NCI-H510A (cell line): ENCODE data around the gene ANP32A.
"Not testable (repeated sequence)": the region's sequence is repeated elsewhere in the genome, so short reads cannot be mapped to it uniquely, and the experiment has no call there.

Source experiments
- DNase-seq: peaks from one replicate; lab custom pipeline; 2025; lab: John Stamatoyannopoulos, UW

ANP32A gene

DNA sequence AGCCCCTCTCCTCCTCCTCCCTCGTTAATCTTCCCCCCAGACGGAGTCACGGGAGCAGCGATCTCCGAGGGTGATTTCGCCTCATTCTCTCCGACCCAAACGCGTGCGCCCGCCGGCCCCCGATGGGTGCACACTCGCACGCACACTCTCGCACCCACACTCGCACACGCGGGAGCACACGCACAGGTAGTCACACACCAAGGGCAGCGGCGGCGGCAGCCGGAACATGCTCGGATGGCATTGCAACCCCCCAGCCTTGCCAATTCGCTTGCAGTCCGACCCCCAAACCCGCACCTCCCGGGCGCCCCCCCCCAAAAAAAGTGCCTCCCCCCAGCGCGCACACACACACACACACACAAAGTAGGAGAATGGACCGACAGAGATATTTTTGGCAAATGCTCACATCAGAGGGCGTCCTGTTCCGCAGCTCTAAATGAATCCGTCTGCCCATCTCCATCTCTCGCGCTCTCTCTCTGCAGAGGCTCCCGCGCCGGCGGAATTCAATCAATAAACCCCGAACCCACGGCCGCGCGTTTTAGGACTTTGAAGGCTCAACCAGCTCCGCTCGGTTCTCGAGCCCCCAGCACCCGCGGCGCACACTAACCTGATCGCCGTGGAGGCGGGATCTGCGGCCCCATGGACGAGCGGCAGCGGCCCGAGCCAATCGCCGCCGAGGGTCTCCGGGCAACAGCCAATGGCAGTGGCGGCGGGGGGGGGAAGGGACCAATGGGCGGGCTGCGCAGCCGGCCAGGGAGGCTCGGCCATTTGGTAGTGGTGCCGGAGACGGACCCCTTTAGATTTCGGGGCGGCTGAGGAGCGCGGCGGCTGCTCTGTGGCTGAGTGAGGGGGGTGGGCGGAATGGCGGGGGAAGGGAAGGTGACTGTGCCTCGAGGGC is at the start of gene ANP32A:
Gene ANP32A (minus strand): TSS at position 601 of the 895 bp plus-strand sequence. CDS start 144 bp downstream, at position 457.
- DNase-seq, result peak; percentile 76

DNA sequence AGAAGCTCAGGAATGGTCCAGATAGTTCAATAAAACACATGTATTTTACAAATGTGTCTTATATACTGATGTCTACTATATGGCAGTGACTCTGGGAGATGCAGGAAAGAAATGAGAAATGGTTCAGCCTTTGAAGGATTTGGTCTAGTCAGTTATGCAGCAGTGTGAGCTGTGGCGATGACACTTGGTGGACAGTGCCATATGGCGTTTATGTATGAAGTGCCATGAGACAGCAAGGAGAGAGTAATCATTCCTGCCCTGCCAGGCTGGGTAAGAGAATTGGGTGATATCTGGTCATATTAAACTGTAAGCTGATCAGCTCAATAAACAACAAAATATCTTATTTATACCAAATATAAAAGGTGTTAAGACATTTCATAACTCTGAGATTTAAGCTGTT is 47.6 kb upstream of the ANP32A start:
- DNase-seq, result no peak

DNA sequence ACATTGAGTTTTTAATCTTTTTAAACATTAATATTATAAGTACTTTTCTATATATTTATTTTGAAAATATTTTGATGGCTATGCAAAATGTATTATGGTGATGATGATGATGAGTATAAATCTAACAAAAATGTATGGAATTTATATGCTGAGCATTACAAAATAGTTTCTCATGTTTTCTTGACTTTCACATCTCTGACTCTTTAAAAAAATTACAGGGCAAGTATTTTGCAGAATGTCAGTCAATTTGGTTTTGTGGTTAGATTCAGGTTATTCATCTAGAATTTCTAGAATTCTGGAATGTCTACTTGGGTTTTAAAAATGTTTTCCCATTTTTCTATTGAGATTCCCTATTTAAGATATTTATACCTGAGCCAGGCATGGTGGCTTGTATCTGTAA is 41.7 kb upstream of the ANP32A start:
- DNase-seq, result no peak

DNA sequence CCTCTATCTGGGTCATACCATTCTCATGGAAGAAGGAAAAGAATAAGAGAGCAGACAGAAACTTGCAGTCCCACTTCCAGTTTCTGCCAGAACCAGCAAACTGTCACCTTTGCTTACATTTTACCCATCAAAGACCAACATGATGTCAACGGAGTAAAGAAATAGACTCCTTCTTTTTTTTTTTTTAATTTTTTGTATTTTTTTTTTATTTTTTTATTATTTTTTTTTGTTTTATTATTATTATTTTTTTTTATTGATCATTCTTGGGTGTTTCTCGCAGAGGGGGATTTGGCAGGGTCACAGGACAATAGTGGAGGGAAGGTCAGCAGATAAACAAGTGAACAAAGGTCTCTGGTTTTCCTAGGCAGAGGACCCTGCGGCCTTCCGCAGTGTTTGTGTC is 38.0 kb upstream of the ANP32A start:
- DNase-seq, result not testable (repeated sequence)

DNA sequence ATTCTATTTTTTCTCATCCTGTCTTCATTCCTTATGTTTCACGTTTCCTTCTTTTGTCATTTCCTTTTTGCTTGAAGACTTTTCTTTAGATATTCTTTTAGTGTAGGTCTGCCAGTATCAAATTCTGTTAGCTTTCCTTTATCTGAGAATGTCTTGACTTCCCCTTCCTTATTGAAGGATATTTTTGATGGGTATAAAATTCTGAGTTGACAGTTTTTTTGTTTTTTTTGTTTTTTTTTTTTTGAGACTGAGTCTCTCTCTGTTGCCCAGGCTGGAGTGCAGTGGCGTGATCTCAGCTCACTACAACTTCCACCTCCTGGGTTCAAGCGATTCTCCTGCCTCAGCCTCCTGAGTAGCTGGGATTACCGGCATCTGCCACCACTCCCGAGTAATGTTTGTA is 36.7 kb upstream of the ANP32A start:
- DNase-seq, result not testable (repeated sequence)

DNA sequence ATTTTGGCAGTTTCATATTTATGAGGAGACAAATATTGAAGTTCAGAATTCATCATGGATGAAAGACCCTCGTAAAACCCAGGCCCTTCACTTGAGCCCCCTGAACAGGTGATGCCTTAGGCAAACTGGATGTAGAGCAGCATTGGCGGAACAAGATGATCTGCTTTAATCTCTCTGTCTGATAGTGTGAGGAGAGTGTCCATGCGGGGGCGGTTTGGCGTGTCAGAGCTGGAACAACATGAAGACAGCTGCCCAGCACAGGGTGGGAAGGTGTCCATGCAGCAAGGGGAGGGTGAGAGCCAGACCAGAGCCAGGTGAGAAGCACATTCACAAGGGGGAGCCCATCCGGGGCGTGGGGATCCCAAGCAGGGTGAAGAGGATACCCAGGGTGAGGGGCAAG is 31.8 kb upstream of the ANP32A start:
- no peak for DNase-seq

DNA sequence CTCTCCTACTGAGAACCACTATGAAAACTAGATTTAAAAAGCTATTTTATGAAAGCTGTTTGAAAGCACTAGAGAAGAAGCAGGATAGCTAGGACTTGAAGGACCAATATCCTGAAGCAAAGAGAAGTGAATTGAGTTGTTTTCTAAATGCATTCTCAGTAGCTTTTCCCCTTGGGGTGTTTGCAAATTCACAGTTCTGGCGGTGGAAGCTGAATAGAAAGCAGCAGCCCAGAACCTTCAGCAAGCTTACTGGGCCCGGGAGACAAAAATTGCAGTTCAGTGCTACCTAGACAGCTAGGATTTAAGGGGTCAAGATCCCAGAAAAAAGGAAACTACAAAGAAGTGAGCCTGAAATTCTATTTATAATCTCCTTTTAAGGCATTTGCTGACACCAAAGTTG is 31.3 kb upstream of the ANP32A start:
- DNase-seq, result no peak

DNA sequence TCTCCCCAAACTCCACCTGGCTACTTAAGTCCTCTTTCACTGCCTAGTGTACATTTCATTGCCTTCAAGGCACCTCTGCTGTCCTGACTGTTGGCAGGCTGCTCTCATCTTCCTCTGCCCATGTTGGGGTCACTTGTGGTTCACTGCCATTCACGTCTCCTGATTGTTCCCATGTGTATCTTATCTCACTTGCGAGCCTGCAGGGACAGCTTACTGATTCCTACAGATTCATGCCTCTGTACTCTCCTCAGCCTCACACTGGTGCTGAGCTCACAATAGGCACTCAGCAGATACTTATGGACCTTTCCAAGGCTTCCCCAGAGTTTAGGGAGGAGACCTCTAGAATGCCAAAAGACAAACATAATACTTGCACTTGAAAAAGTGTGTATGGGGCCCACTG is 28.8 kb upstream of the ANP32A start:
- DNase-seq, result no peak

DNA sequence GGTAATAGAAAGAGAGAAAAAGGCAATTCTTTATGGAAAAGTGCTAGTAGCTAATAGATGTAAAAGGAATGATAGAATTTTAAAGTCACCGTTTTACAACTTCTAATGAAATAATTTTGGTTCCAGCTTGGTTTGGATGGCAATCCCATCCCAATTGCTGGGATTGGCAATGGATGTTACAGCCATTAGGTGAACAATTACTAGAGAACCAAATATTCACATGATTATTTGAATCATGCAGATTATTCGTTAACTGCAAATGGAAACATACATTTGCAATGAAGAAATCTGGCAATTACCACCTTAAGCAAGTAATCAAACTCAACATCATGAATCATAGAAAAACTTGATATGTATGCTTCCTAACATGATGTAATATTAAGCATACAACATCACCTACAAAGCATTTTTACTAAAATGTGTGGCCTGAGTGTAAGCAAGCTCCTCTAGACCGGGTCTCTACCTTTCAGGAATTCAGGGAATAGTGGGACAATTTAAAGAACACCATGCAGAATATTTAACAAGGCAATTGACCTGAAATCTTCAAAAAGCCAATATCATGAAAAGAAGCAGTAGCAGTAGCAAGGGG is 26.2 kb upstream of the ANP32A start:
- no peak for DNase-seq

DNA sequence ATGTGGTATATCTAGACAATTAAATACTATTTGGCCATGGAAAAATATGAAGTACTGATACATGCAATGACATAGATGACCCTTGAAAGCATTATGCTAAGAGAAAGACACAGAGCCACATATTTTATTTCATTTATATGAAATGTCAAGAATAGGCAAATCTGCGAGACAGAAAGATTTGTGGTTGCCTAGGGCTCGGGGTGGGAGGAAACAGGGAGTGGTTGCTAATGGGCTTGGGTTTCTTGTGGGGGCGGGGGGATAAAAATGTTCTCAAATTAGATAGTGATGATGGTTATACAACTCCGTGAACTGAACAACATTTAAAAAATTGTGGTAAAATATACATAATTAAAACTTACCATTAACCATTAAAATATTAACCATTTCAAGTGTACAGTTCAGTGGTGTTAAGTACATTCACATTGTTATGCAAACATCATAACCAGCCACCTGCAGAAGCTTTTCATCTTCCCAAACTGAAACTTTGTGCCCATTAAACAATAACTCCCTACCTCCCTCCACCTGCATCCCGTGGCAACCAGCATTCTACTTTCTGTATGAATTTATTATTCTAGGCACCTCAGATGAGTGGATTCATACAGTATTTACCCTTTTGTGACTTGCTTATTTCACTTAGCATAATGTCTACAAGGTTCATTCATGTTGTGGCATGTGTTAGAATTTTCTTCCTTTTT is 24.3 kb upstream of the ANP32A start:
- DNase-seq, result no peak

DNA sequence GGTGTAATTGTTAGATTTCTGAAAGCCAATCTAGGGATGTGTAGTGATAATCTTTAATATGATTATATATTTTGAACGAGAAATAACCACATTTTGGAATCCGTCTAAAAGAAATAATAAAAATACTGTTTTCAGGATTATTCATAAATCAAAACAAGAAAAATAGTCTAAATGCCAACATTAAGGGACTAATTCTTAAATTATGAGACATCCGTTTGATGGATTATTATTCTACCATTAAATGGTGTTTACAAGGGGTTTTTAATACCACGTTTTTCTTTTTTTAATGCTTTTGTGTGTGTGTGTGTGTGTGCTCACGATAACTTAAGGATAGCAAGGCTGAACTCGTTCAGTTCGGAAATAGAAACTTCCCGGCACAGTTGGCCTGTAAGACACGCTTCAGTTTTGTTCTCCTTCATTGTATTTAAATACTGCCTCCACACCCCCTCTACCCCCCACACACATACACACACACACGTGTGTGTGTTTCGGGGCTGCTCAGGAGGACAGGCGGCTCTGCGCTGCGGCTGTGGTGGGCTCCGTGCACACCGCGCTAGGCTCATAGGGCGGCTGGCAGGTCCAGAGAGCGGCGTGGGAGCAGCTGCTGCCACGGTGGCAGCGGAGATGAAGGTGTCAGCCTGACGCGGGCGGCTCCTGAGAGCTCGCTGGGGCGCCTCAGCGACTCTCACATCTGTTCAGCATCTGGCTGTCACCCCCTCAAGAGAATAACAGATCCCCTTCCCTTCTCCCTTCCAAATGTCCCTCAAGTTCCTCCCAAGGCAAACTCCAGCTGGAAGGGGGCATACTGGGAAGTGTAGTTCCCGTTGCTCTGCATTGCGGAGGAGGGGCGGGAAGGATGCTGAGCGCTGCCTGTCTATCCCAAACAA is 23.0 kb upstream of the ANP32A start:
- DNase-seq, result no peak

DNA sequence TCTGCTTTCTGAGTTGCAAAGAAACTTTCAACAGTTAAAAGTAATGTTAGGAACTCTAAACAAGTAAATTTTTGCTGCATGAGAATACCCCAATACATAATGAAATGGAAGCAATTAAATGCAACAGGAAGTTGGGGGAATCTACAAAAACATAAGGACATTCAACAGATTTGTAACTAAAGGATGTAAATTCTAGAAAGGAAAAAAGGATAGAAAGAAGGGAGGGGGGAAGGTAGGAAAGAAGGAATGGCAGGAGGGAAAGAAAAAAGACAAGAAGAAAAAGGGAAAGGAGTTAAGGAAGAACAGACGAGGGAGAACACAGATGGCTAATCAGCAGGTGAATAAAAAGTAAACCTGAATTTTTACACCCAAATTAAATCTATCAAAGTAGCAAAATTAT is 22.3 kb upstream of the ANP32A start:
- no peak for DNase-seq

DNA sequence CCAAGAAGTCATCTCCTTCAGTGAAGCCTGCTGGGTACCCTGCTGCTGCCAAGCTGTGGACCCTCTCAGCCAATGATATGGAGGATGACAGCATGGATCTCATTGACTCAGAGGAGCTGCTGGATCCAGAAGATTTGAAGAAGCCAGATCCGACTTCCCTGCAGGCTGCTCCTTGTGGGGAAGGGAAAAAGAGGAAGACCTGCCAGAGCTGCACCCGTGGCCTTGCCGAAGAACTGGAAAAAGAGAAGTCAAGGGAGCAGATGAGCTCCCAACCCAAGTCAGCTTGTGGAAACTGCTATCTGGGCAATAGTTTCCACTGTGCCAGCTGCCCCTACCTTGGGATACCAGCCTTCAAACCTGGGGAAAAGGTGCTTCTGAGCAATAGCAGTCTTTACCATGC is 13.7 kb upstream of the ANP32A start:
- no peak for DNase-seq

DNA sequence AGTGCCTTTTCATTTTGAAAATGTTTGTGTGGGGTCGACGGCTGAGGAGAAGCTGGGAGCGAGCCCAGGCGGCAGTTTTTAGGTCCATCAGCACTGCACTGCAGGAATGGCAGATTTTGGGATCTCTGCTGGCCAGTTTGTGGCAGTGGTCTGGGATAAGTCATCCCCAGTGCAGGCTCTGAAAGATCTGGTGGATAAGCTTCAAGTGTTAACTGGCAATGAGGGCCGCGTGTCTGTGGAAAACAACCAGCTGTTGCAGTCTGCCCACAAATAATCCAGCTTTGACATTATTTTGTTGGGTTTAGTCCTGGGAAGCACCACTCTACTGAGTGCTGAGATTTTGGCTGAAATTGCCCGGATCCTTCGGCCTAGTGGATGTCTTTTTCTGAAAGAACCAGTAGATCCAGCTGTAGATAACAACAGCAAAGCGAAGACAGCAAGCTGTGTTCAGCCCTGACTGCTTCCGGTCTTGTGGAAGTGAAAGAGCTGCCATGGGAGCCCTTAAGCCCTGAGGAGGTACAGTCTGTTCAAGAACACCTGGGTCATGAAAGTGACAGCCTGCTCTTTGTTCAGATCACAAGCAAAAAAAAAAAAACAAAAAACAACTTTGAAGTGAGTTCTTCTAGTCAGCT is 13.1 kb upstream of the ANP32A start:
- no peak for DNase-seq

DNA sequence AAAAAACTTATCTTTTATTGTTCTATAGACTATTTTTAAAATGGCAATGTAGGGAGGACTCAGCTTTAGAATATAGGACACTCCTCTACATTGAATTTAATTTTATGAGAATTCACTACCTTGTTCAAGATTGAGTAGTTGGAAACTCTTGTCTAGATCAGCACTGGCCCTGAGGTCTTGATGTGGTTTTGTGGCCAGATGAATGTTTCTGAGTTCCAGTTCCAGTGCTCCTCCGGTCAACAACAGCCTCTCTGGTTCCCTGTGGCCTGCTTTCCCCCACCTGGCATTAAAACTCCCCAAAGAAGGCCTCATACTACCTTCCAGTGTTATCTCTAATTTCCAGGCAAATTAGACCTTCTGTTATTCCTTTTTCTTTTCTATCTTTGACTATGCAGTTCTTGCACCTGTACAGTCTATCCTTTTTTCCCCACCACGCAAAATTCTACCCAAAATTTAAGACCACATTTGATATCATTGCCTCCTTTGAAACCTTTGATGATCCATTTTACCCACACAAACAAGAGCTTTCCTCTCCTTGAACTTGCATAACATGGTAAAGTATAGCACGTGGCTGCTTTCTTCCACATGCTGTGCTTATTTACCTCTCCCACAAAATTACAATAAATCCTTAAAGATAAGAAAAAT is 9.6 kb upstream of the ANP32A start:
- no peak for DNase-seq

DNA sequence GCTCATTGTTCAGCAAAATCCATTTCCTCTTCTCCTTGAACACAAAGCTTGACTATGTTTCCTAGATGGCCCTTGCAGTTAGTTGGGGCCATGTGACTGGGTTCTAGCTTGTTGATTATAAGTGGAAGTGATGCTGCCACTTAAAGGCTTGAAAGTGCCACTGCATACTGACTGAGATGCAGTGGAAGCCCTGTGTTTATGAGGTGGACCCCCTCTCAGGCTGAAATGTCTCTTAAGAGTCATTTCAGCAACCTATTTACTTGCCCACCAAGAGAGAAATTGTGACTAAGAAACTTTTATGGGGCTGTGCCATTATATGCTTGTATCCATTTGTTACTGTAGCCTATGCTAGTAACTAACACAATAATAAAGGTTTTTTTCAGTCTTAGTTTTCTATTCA is 8.4 kb upstream of the ANP32A start:
- DNase-seq, result no peak

DNA sequence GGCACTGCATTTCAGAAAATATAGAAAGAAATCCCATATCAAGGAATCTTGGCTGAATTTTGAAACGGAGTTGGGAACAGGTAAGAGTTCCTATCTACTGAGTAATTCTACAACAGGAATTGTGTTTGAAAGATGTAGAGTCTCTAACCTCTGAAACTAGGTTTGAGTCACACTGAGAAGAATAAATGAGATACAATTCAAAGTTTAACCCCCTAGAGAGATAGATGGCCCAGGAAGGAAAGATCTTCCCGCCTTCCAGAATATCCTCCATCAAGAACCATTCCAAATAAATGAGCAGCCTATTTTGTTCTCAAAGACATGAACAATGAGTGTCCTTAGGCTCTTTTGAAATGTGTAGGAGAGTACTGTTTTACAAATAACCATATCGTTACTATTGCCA is 2.9 kb upstream of the ANP32A start:
- DNase-seq, result no peak

DNA sequence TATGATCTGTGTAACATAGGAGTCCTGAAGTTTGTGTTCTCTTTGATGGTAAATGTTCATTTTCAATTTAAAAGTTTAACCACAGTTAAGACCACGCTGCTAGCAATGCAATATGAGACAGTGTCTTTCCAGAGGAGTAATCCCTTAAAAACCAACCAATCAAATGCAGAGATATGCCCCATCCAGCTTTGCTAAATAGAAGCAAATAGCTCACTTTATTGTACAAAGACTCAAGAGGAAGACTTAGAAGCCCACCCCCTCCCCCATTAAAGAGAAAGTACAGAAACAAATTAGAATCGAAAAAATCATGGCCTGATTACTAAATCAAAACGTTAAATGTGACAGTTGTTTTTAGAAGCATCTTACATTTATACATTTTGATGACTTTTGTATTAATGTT is 2.1 kb upstream of the ANP32A start:
- DNase-seq, result no peak

DNA sequence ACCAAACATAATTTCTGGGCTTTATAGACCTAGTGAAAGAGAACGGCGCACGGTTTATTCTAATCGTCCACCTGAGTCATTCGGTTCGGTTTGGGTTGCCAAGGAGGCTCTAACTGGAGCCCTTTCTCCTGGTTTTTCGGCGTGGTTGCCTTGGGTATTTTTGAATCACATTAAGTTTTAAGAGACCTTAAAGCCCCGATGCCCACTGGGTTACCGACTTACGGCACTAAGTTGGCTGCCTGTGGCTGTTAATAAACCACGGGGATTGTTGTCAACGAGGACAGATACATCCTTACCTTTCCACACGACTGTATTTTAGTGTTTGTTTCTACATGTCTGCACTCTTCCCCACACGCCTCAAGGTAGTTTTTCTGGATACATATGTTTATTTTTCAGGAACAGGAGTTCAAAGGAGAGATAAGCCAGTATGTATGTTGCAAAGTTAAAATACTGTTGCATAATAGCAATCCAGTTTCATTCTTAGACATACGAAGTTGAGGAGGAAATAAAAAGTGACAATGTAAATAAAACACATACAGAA is 1.2 kb upstream of the ANP32A start:
- no peak for DNase-seq

DNA sequence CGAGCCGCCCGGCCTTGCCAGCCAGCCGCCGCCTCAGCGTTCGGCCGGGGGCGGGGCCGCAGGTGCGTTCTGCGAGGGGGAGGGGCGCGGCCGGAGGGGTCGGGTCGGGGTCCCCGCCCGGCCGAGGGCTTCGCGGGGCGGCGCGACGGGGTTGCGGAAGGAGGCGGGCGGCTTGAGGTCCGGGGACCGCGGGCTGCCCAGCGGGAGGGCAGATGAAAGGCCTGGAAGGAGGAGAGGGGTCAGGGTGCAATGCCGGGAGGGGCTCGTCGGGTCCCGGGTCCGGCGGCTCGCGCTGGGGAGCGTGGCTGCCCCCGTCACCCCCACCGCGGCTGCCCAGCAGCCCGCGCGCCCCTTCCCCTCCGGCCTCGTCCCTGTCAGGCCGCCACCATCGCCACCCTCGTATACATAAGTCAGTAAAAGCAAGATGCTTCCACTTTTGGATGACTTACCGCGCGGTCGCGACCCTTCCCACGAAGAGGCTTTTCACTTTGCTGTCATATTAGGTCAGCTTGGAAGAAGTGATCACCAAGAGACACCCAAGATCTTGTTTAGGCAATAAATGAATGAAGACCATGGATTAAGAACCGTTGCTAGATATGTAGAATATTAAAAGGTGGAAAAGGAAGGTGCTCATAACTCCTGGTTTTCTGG is 620 bp upstream of the ANP32A start:
- no peak for DNase-seq
